ENCODE results near the gene IFT20.
"Not testable (repeated sequence)": the region's sequence is repeated elsewhere in the genome, so short reads cannot be mapped to it uniquely, and the experiment has no call there.

Gene IFT20

GRCh38 chr17:28306954-28307401 lies 28.3 kb downstream of the IFT20 start:
- no peak for DNase-seq

DNA sequence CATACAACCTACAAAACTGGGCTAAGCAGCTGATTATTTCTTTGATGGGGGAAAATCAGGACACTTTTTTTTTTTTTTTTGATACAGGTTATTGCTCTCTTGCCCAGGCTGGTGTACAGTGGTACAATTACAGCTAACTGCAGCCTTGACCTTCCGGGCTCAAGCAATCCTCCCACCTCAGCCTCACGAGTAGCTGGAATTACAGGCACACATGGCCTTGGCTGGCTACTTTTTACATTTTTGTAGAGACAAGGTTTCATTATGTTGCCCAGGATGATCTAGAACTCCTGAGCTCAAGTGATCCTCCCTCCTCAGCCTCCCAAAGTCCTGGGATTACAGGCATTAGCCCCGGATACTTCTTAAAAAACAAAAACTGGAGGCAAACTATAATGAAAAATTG lies 36.8 kb downstream of the IFT20 start:
- no peak for DNase-seq

GRCh38 chr17:28295677-28296578 lies 39.3 kb downstream of the IFT20 start:
- no peak for DNase-seq

GRCh38 chr17:28293994-28294393 lies 41.3 kb downstream of the IFT20 start:
- no peak for DNase-seq

DNA sequence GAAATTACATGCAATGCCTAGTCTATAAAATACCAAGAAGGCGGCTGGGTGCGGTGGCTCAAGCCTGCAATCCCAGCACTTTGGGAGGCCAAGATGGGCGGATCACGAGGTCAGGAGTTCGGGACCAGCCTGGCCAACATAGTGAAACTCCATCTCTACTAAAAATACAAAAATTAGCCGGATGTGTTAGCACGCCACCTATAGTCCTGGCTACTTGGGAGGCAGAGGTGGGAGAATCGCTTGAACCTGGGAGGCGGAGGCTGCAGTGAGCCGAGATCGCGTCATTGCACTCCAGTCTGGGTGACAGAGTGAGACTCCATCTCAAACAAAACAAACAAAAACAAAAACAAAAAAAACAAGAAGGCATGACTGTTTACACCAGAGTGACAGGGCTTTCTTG lies 42.4 kb downstream of the IFT20 start:
- DNase-seq = not testable (repeated sequence)

DNA sequence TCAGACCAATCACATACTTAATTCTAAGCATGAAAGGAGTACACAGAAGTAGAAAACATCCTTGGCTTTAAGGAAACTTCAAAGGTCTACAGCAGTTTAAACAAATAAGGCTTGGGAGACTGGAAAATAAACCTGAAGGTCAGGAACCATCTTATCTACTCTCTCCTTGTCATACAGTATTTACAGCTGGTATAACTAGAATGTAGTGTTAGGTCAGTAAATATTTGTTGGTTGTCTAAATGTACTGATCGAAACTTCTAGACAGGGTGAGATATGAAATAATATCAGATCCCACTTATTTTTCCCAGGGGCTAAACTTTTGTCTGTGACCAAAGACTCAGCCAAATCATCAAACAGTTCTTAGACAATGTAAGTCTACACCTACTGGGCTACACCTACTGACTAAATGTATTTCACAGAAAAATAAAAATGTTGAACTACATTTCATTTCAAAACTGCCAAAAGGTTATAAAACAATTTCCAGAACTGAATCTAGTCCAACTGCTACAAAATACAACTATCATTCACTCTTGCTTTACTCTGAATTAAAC lies 43.4 kb downstream of the IFT20 start:
- DNase-seq = no peak

DNA sequence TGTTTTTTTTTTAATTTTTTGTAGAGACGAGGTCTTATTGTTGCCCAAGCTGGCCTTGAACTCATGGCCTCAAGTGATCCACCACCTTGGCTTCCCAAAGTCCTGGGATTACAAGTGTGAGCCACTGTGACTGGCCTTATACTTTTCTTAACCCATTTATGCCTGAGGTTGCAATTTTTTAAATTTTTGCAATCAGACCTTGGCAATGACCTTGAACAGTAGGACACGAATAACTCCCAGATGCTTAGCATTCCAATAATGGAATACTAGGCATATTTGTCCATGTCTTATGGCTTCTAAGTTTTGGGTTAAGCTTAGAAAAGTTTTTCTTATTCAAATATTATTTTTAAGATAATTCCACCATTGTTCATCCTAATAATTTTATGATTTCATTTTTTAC lies 44.6 kb downstream of the IFT20 start:
- no peak for DNase-seq

DNA sequence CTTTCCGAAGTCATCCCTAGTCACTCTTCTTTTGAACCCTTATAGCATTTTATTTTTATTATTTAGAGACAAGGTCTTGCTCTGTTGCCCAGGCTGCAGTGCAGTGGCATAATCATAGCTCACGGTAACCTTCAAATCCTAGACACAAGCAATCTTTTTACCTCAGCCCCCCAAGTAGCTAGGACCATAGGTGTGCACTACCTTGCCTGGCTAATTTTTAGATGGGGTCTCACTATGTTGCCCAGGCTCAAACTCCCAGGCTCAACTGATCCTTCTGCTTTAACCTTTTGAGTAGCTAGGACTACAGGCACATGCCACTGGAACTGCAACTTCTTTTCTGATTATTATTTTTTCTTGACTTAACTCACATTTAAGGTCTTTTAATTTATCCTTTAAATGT lies 49.3 kb downstream of the IFT20 start:
- DNase-seq = no peak

DNA sequence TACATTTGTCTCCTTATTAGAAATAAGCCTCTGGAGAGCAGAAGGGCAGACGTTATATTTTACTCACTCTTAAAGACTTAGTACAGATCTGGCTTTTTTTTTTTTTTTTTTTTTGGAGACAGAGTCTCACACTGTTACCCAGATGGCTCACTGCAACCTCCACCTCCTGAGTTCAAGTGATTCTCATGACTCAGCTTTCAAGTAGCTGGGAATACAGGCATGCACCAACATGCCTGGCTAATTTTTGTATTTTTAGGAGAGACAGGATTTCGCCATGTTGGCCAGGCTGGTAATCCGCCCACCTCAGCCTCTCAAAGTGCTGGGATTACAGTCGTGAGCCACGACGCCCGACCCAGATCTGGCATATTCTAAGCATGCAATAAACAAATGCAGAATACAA lies 52.7 kb downstream of the IFT20 start:
- DNase-seq = peak; percentile 59

DNA sequence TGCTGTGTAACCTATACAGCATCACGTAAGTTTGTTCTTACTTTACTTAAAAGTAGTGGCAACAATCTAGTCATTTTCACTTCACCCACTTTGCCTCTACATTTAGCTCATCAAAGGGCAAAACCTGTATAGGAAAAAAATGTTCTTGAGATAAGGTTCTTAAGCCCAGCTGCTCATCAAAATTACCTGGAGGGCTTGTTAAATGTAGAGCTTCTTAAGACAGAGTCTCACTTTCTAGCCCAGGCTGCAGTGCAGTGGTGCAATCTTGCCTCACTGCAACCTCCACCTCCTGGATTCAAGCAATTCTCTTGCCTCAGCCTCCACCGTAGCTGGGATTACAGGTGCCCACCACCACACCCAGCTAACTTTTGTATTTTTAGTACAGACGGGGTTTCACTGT lies 54.4 kb downstream of the IFT20 start:
- no peak for DNase-seq

GRCh38 chr17:28279411-28279810 lies 55.9 kb downstream of the IFT20 start:
- no peak for DNase-seq
